ENCODE results near the gene GLDN. TPM values are rescaled to one million over a fixed set of nuclear protein-coding genes. Genes with fewer than 3 reads are reported as not detected.

GLDN gene
- total RNA-seq, 1 experiment from 2014 or later, result 1.3 TPM

DNA sequence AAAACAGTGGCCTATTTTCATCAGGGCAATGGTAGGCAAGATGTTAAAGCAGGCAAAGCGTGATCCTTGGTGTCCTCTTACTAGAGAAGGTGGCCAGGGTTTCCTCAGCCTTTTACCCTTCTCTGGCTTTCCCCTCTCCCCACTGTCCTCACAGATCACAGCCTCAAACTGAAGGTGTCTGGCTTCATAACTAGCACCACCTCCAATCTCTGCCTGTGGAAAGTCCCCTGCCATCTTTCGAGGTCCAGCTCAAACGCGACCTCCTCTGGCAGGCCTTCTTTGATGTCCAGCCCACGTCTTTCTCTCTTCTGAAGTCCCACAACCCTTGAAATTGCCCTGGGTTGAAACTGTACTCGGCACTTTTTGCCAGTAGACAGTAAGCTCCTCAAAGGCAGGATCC, 39.0 kb upstream of the GLDN start:
- Histone ChIP-seq H4K20me1 (ENCODE audit: control insufficient read depth, insufficient read depth, insufficient read length) (no peaks in the 10 kb centered on the region), H2BK12ac (ENCODE audit: insufficient read length, low read depth, low read length) (no peak overlapping the region), H3K27ac (ENCODE audit: insufficient read length, low read depth, low read length) (no peak overlapping the region), H4K8ac (replicated peaks; ENCODE audit: insufficient read length, low read depth, low read length) (no peak overlapping the region), H4K5ac (ENCODE audit: insufficient read length, low read depth, low read length) (no peak overlapping the region), H3K4me2 (ENCODE audit: insufficient read depth, insufficient read length, low read length) (no peak overlapping the region), H3K4me1 (ENCODE audit: insufficient read depth, low read length) (no peaks in the 10 kb centered on the region), H3T11ph (ENCODE audit: low read length) (no peak overlapping the region), H3K23me2 (ENCODE audit: insufficient read length, low read depth, low read length, poor library complexity, severe bottlenecking) (no peaks in the 10 kb centered on the region), H2BK15ac (ENCODE audit: low read depth, low read length) (no peak overlapping the region), H2AK5ac (ENCODE audit: insufficient read length, low read length) (no peak overlapping the region), H3K18ac (ENCODE audit: insufficient read length, low read depth, low read length) (no peak overlapping the region), H3K27me3 (ENCODE audit: insufficient read depth, low read length) (no peaks in the 10 kb centered on the region), H2BK120ac (ENCODE audit: low read depth, low read length, poor library complexity, severe bottlenecking) (no peak overlapping the region), H2BK5ac (ENCODE audit: insufficient read length, low read length) (no peak overlapping the region), H3K9me3 (ENCODE audit: control insufficient read depth, low read depth, low read length) (no peaks in the 10 kb centered on the region), H2BK20ac (ENCODE audit: low read depth, low read length, poor library complexity, severe bottlenecking) (no peak overlapping the region), H3K4ac (ENCODE audit: low read depth, low read length) (no peak overlapping the region), H3K79me1 (ENCODE audit: insufficient read depth, low read depth, low read length, poor library complexity, severe bottlenecking) (no peaks in the 10 kb centered on the region), H3K23ac (ENCODE audit: insufficient read length, low read depth, low read length) (no peak overlapping the region), H3K79me2 (ENCODE audit: insufficient read depth, low read length) (no peaks in the 10 kb centered on the region), H3K14ac (ENCODE audit: insufficient read depth, low read length) (no peak overlapping the region), H3K56ac (ENCODE audit: insufficient read length, low read depth, low read length) (no peak overlapping the region), H4K91ac (ENCODE audit: insufficient read length, low read depth, low read length) (no peak overlapping the region), H2AFZ (ENCODE audit: low read length) (no peak overlapping the region), H3K9ac (ENCODE audit: extremely low read depth, insufficient read length, low read length) (no peak overlapping the region)
- no peak for DNase-seq
- Mint-ChIP-seq H3K4me3 (no peak overlapping the region), H3K36me3 (ENCODE audit: insufficient read depth in 1 of 3, low read depth in 3 of 3) (no peaks in the 10 kb centered on the region), H3K9me3 (no peaks in the 10 kb centered on the region), H3K4me1 (peaks cover 3% of the 10 kb centered on the region in 2 experiments; a peak in 3 of 4 replicates), H3K27me3 (ENCODE audit: low read depth) (peaks cover 8% of the 10 kb centered on the region), H3K27ac (no peak overlapping the region)
- no CpG with 5 or more reads among the region's 6 CpGs for WGBS (ENCODE audit: extremely low coverage, insufficient read length, low lambda C conversion rate)
- TF ChIP-seq CTCF (conservative IDR thresholded peaks at IDR 0.05), result no peak
